ENCODE data around the gene ITPKB.

DNA sequence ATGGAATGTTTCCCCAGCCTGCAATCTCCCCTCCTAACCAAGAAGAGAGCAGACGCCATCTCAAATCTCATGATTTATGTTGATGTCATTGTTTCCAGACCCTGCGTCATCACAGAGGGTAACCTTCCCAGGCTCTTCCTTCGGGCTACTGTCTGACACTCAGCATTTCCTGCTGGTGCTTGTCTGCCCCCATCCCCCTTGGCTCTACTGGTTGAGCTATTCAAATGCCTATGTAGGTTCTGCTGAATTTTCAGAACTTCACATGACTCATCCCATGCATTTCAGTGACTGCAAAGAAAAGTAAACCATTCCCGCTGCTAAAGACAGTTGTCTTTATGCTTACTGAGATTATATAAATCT lies 24.8 kb upstream of the ITPKB start:
- TF ChIP-seq CTCF (IDR thresholded peaks at IDR 0.05; ENCODE audit: low read length) = no peak
- no peak for TF ChIP-seq EZH2 (IDR thresholded peaks at IDR 0.05; ENCODE audit: borderline replicate concordance, low read length)
